ENCODE data around the gene GNG8. TPM values are rescaled to one million over a fixed set of nuclear protein-coding genes. Genes with fewer than 3 reads are reported as not detected.

The GNG8 gene
- total and polyA plus RNA-seq, 2 of the 13 experiments (the other 11 are each of a cell fraction or from before 2014, with no cell fraction given) = not detected

DNA sequence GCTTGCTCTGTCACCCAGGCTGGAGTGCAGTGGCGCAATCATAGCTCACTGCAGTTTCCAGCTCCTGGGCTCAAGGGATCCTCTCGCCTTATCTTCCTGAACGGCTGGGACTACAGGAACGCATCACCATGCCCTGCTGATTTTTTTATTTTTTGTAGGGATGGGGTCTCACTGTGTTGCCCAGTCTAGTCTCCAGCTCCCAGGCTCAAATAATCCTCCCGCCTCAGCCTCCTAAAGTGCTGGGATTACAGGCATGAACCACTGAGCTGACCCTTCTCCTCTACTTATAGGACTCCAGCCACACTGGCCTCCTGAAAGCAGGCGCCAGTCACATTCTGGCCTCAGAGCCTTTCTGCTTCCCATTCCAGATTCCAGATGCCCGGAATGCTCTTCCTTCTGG lies 14.4 kb upstream of the GNG8 start:
- Histone ChIP-seq H3K4me2 (ENCODE audit: low read depth, low read length) (no peak overlapping the region), H3K4me3 (replicated peaks in 1 of 3; ENCODE audit: insufficient read depth in 1 of 3, low read depth in 2 of 3, low read length in 3 of 3) (no peak overlapping the region), H3K9ac (ENCODE audit: insufficient read depth, low read depth, low read length) (no peak overlapping the region), H2AFZ (ENCODE audit: low read length) (no peak overlapping the region), H4K20me1 (ENCODE audit: insufficient read depth, low read length) (no peaks in the 10 kb centered on the region), H3K27me3 (ENCODE audit: control insufficient read depth in 1 of 2, insufficient read depth in 2 of 2, low read length in 2 of 2) (peaks cover 0 to 6% of the 10 kb centered on the region in 2 experiments; a peak in 1 of 5 replicates), H3K79me2 (ENCODE audit: insufficient read depth, low read length) (no peaks in the 10 kb centered on the region), H3K27ac (ENCODE audit: extremely low read length, insufficient read depth, low read length) (no peak overlapping the region), H3K36me3 (replicated peaks in 1 of 2; ENCODE audit: control insufficient read depth in 1 of 2, insufficient read depth in 2 of 2, low read length in 2 of 2) (no peaks in the 10 kb centered on the region), H3K4me1 (ENCODE audit: insufficient read depth, low read length) (peaks cover 10% of the 10 kb centered on the region), H3K9me3 (ENCODE audit: low read length) (no peaks in the 10 kb centered on the region)
- no TSS peak for BruUV-seq (replicated peaks)
- 39% methylated on average over 7 of the region's 7 CpGs for WGBS (ENCODE audit: low lambda C conversion rate)
- intact Hi-C loops (cut with micrococcal nuclease; ENCODE audit: unreplicated experiment) (no loop called here), in situ Hi-C loops (cut with HindIII; ENCODE audit: extremely low pct_ligation_motif_present, low pct_unique_long_range_greater_than_20kb) (no loop called here)
- FAIRE-seq (no peak), DNase-seq (ENCODE audit: low spot score) (no peak), ATAC-seq (no peak)
- ChIA-PET CTCF (ENCODE audit: low intra/inter-chr PET ratio, low total read pairs) (no interaction called here), POLR2A (no interaction called here)
- TF ChIP-seq CAMTA2 (CRISPR knock-in tag; IDR thresholded peaks at IDR 0.05; ENCODE audit: borderline replicate concordance) = no peak
- peak; percentile 67 for TF ChIP-seq ZNF121 (CRISPR knock-in tag; IDR thresholded peaks at IDR 0.05)

GRCh38 chr19:46648961-46649960 lies 13.3 kb upstream of the GNG8 start:
- in situ Hi-C loops (cut with HindIII; ENCODE audit: extremely low pct_ligation_motif_present, low pct_unique_long_range_greater_than_20kb) (no loop called here), intact Hi-C loops (cut with micrococcal nuclease; ENCODE audit: unreplicated experiment) (no loop called here)
- Histone ChIP-seq H3K9ac (ENCODE audit: insufficient read depth, low read depth, low read length) (no peak overlapping the region), H3K4me3 (replicated peaks in 1 of 3; ENCODE audit: insufficient read depth in 1 of 3, low read depth in 2 of 3, low read length in 3 of 3) (no peak overlapping the region), H2AFZ (ENCODE audit: low read length) (no peak overlapping the region), H4K20me1 (ENCODE audit: insufficient read depth, low read length) (no peaks in the 10 kb centered on the region), H3K27me3 (ENCODE audit: control insufficient read depth in 1 of 2, insufficient read depth in 2 of 2, low read length in 2 of 2) (peaks cover 0 to 6% of the 10 kb centered on the region in 2 experiments; a peak in 1 of 5 replicates), H3K27ac (ENCODE audit: extremely low read length, insufficient read depth, low read length) (no peak overlapping the region), H3K9me3 (ENCODE audit: low read length) (no peaks in the 10 kb centered on the region), H3K36me3 (replicated peaks in 1 of 2; ENCODE audit: control insufficient read depth in 1 of 2, insufficient read depth in 2 of 2, low read length in 2 of 2) (no peaks in the 10 kb centered on the region), H3K4me1 (ENCODE audit: insufficient read depth, low read length) (peaks cover 14% of the 10 kb centered on the region), H3K4me2 (ENCODE audit: low read depth, low read length) (no peak overlapping the region), H3K79me2 (ENCODE audit: insufficient read depth, low read length) (no peaks in the 10 kb centered on the region)
- ATAC-seq (no peak), DNase-seq (ENCODE audit: low spot score) (no peak), FAIRE-seq (no peak)
- POLR2A ChIA-PET = no interaction called here
- 76% methylated on average over 36 of the region's 144 CpGs for WGBS (ENCODE audit: low lambda C conversion rate)
- no peak for TF ChIP-seq STAT5B (CRISPR knock-in tag; IDR thresholded peaks at IDR 0.05)
- TF ChIP-seq CTCF (CRISPR knock-in tag; IDR thresholded peaks at IDR 0.05) = no peak
- TF ChIP-seq HOXA9 (CRISPR knock-in tag; IDR thresholded peaks at IDR 0.05; ENCODE audit: borderline replicate concordance) = no peak
- TF ChIP-seq ZNF552 (CRISPR knock-in tag; IDR thresholded peaks at IDR 0.05; ENCODE audit: borderline replicate concordance) = no peak
- TF ChIP-seq ZSCAN31 (CRISPR knock-in tag; IDR thresholded peaks at IDR 0.05; ENCODE audit: low read depth) = no peak
- TF ChIP-seq TEF (CRISPR knock-in tag; IDR thresholded peaks at IDR 0.05) = no peak
- TF ChIP-seq ZNF816 (CRISPR knock-in tag; IDR thresholded peaks at IDR 0.05; ENCODE audit: borderline replicate concordance) = no peak
- no peak for TF ChIP-seq ZNF430 (CRISPR knock-in tag; IDR thresholded peaks at IDR 0.05)
- no peak for TF ChIP-seq HIC2 (CRISPR knock-in tag; IDR thresholded peaks at IDR 0.05; ENCODE audit: low read depth)
- BruUV-seq (replicated peaks) = no TSS peak
- CTCF ChIA-PET (ENCODE audit: low intra/inter-chr PET ratio, low total read pairs) = no interaction called here
